Lower leg skin (tissue), 4 donors: Measurements from ENCODE around the gene SYNE2. TPM values are rescaled to one million over a fixed set of nuclear protein-coding genes. Genes with fewer than 3 reads are reported as not detected.

Experiments used
- DNase-seq, 2 donors: peaks; one replicate each; pipeline ENCODE4 v3.0.0-alpha.2; 2019; ENCODE audit warnings: low spot score in 2 of 2
- H3K4me3 ChIP-seq: fragments of 200-600 bp; sonication (generic); 2 replicates; pipeline ENCODE4 v1.5.1; 2017; ENCODE audit warnings: mild to moderate bottlenecking, low read depth; ENCODE audit not compliant: poor library complexity, severe bottlenecking
- CTCF ChIP-seq, 3 donors: fragments of 450-650 bp; IDR thresholded peaks; one replicate each; pipeline ENCODE4 v1.5.1; 2016; ENCODE audit warnings: antibody characterized with exemption in 3 of 3, mild to moderate bottlenecking in 3 of 3, moderate library complexity in 2 of 3
- POLR2A ChIP-seq, 2 donors: fragments of 450-650 bp; IDR thresholded peaks; one replicate each; pipeline ENCODE4 v1.6.1; 2016 to 2017; ENCODE audit warnings: antibody characterized with exemption in 2 of 2, mild to moderate bottlenecking in 1 of 2, moderate library complexity in 1 of 2
- WGBS, 2 donors: methylation state at CpG; one replicate each; pipeline ENCODE4 v1.1.5; 2018; 5-methylcytosine and 5-hydroxymethylcytosine counted together
- intact Hi-C: fragments of 100-400 bp; cut with DNase I; formaldehyde crosslinking; loops from one replicate; pipeline ENCODE4 v1.15.0; 2023; ENCODE audit warnings: low total_unique reads
- total RNA-seq, 4 donors: library from RNA; depleted of rRNA; stranded (reverse); fragments of >200 nt; gene quantifications; one replicate each; pipeline ENCODE4 v1.1.0, GENCODE V29; 2016

The SYNE2 gene
- total RNA-seq, 4 donors from 2014 or later: 200 to 479 (median 232) TPM

- WGBS, 2 donors: 49 to 63% methylated on average over 3 of the region's 3 CpGs
- intact Hi-C loops: no loop called here
Measured at GRCh38 chr14:63993992-63994391, 141.2 kb downstream of the SYNE2 start.

GRCh38 chr14:63995285-63995684 is 142.5 kb downstream of the SYNE2 start:
- TF ChIP-seq POLR2A (IDR thresholded peaks at IDR 0.05) (no peak), CTCF (IDR thresholded peaks at IDR 0.05) (no peak)
- H3K4me3 ChIP-seq: no peak overlapping the region
- 81 to 86% methylated on average over 4 of the region's 4 CpGs for WGBS, 2 donors
- DNase-seq: no peak
- intact Hi-C loops: no loop called here

More at GRCh38 chr14:63993992-63994391, 141.2 kb downstream of the SYNE2 start:
- no peak for TF ChIP-seq CTCF (IDR thresholded peaks at IDR 0.05)
- no peak for TF ChIP-seq POLR2A (IDR thresholded peaks at IDR 0.05)
- no peak overlapping the region for H3K4me3 ChIP-seq
- no peak for DNase-seq

- WGBS, 2 donors: 75 to 77% methylated on average over 4 of the region's 4 CpGs
- DNase-seq: no peak
- TF ChIP-seq CTCF (IDR thresholded peaks at IDR 0.05): no peak
- no peak for TF ChIP-seq POLR2A (IDR thresholded peaks at IDR 0.05)
- no peak overlapping the region for H3K4me3 ChIP-seq
- intact Hi-C loops: no loop called here
Measured at GRCh38 chr14:63996016-63996415, 143.2 kb downstream of the SYNE2 start.

- H3K4me3 ChIP-seq: no peak overlapping the region
- intact Hi-C loops: no loop called here
- DNase-seq: no peak
- no peak for TF ChIP-seq CTCF (IDR thresholded peaks at IDR 0.05)
- no peak for TF ChIP-seq POLR2A (IDR thresholded peaks at IDR 0.05)
- WGBS, 2 donors: 83 to 88% methylated on average over 10 of the region's 10 CpGs
Measured at GRCh38 chr14:63996625-63997220, 143.9 kb downstream of the SYNE2 start.

- no peak overlapping the region for H3K4me3 ChIP-seq
- intact Hi-C loops: no loop called here
- no peak for DNase-seq
- WGBS, 2 donors: 97 to 100% methylated on average over 1 of the region's 1 CpG
- TF ChIP-seq CTCF (IDR thresholded peaks at IDR 0.05) (no peak), POLR2A (IDR thresholded peaks at IDR 0.05) (no peak)
Measured at GRCh38 chr14:64000749-64001148, 147.9 kb downstream of the SYNE2 start.

- intact Hi-C loops: no loop called here
- H3K4me3 ChIP-seq: no peak overlapping the region
- TF ChIP-seq CTCF (IDR thresholded peaks at IDR 0.05): no peak
- TF ChIP-seq POLR2A (IDR thresholded peaks at IDR 0.05): no peak
- DNase-seq: no peak
- 89 to 95% methylated on average over 2 of the region's 2 CpGs for WGBS, 2 donors
Measured at GRCh38 chr14:64005822-64006221, 153.0 kb downstream of the SYNE2 start.
